IPS DF 6.9 (cell line): ENCODE results near the gene KIR2DL3.
"Not testable (repeated sequence)": the region's sequence is repeated elsewhere in the genome, so short reads cannot be mapped to it uniquely, and the experiment has no call there.

Source experiments
- DNase-seq: peaks from one replicate; pipeline ENCODE4 v3.0.0-alpha.2; 2013; ENCODE audit warnings: low read depth, low spot score
- H3K27ac ChIP-seq: one replicate; pipeline ENCODE4 v1.5.1; 2013; ENCODE audit warnings: low read length, control low read depth
- H3K27me3 ChIP-seq: 2 replicates; pipeline ENCODE4 v1.6.1; 2013; ENCODE audit warnings: mild to moderate bottlenecking, low read length; ENCODE audit not compliant: control insufficient read depth, insufficient read depth
- H3K36me3 ChIP-seq: 2 replicates; pipeline ENCODE4 v1.6.1; 2013; ENCODE audit warnings: low read length; ENCODE audit not compliant: control insufficient read depth, insufficient read depth
- H3K4me1 ChIP-seq: 2 replicates; pipeline ENCODE4 v1.6.1; 2013; ENCODE audit warnings: low read length; ENCODE audit not compliant: control insufficient read depth, insufficient read depth
- H3K4me3 ChIP-seq: 2 replicates; pipeline ENCODE4 v1.5.1; 2013; ENCODE audit warnings: mild to moderate bottlenecking, low read length
- H3K9me3 ChIP-seq: 2 replicates; pipeline ENCODE4 v1.6.1; 2013; ENCODE audit warnings: low read length, inconsistent platforms; ENCODE audit not compliant: control insufficient read depth, insufficient read depth
- WGBS: extraction: QIAGEN DNeasy Blood & Tissue Kit; methylation state at CpG from one replicate; pipeline ENCODE4 v1.1.7; 2013; ENCODE audit warnings: mixed read lengths, missing lambda C conversion rate; ENCODE audit not compliant: insufficient read length, insufficient coverage; 5-methylcytosine and 5-hydroxymethylcytosine counted together

The KIR2DL3 gene

DNA sequence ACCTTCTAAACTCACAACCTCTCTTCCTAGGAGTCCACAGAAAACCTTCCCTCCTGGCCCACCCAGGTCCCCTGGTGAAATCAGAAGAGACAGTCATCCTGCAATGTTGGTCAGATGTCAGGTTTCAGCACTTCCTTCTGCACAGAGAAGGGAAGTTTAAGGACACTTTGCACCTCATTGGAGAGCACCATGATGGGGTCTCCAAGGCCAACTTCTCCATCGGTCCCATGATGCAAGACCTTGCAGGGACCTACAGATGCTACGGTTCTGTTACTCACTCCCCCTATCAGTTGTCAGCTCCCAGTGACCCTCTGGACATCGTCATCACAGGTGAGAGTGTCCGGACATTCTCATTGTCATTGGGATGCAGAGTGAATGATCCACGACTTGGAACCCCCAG is 3.6 kb downstream of the KIR2DL3 start:
- H3K27me3 ChIP-seq, DNase-seq, H3K36me3 ChIP-seq, H3K4me3 ChIP-seq, H3K4me1 ChIP-seq, H3K27ac ChIP-seq: not testable (repeated sequence)
- H3K9me3 ChIP-seq: peaks cover 19% of the 10 kb centered on the region
- no CpG with 5 or more reads among the region's 5 CpGs for WGBS

DNA sequence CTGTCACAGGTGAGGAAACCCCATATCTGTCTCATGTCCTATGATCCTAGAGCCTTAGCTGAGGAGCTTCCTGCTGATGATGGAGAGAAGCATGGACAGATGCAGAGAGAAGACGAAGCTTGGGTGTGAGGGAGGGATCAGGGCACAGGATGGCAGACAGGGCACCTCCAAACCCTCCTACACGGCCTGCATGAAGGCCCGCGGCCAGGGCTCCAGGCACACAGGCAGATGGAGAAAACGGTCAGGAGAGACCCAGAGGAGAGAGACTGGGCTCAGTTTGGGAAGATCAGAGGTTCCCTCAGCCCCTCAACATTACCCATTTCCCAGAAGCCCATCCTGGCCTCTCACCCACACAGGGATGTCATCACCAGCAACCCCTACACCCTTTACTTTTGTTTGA is 5.8 kb downstream of the KIR2DL3 start:
- WGBS: no CpG with 5 or more reads among the region's 5 CpGs

DNA sequence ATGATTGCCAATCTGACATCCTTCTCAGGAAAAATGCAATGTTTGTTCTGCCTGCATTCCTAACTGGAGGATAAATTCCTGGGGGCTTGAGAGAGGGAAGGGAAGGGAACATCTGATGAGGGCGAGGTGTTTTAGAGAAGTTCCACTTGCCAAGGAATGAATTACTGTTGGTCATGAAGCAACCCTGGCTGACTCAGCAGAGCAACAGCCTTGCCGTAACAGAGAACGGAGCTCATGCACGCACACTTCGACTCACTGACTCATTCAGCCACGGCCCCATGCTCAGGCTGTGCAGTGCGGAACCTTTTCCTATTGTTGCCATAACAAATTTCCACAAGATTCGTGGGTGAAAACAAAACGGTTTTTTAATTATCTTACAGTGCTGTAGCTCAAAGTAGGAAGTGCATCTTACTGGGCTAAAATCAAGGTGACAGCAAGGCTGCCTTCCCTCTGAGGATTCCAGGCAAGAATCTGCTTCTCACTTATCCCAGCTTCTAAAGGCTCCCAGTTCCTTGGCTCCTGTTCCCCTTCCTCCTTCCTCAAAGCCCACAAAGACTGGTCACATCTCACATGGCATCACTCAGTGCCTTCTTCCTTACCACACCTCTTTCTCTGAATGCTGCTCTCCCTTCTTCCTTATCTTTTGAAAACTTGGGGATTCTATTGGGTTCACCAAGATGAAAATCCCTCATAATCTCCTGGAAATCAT is 9.5 kb downstream of the KIR2DL3 start:
- not testable (repeated sequence) for H3K9me3 ChIP-seq, H3K27ac ChIP-seq, H3K4me3 ChIP-seq, H3K27me3 ChIP-seq, DNase-seq, H3K4me1 ChIP-seq, H3K36me3 ChIP-seq
- no CpG with 5 or more reads among the region's 9 CpGs for WGBS

More for the DNA sequence above, 5.8 kb downstream of the KIR2DL3 start:
- not testable (repeated sequence) for DNase-seq, H3K36me3 ChIP-seq, H3K4me1 ChIP-seq, H3K4me3 ChIP-seq, H3K27me3 ChIP-seq, H3K27ac ChIP-seq
- H3K9me3 ChIP-seq: peaks cover 13% of the 10 kb centered on the region

DNA sequence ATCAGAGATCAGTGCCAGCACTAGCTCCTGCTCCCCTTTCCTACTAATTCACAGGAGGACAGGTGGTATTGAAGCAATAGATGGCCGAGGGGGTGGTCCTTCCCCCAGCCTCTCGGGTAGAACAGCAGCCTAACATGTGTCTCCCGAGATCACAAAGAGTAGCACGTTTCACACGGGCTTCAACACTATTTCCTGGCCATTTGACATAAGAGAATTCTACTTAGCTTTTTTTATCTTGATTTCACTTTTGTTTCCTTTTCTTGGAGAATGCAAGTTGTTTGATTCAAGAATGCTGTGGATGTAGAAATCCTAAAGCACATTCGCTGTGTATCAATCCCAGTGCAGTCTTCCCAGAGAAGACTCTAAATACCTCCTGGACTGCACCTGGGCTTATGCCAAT is 12.0 kb downstream of the KIR2DL3 start:
- not testable (repeated sequence) for DNase-seq
- WGBS: no CpG with 5 or more reads among the region's 6 CpGs

DNA sequence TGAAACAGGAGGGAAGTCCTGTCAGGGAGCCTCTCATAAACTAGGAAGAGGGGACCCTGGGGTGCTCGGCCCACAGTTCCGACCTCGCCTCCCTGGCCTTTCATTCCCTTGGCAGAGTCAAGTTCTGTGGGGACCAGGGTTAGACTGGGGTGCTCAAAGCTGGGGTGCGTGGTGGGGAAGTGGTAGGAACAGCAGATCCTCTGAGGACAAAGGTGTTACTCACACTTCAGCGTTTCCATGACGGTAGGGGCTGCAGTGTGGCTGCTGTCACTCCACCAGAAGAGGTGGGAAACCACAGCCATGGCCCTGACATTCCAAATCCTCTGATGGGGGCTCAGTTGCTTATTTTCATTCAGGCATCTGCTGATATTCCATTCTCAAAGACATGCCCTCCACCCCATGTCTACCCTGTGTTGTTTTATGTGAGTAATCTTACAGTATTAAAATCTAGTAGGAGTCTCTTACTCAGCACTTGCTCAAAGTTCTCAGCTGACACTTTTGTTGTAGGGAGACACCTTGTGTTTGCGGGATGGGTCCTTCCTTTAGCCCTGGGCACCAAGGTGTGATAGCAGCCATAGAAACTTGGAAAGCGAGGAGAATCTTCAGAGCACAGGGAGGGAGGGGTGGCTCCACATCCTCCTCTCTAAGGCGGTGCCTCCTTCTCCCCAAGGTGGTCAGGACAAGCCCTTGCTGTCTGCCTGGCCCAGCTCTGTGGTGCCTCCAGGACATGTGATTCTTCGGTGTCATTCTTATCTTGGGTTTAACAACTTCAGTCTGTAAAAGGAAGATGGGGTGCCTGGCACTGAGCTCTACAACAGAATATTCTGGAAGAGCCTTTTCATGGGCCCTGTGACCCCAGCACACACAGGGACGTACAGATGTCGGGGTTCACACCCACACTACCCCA is 18.1 kb downstream of the KIR2DL3 start:
- H3K36me3 ChIP-seq, H3K4me3 ChIP-seq, H3K4me1 ChIP-seq, H3K27me3 ChIP-seq, DNase-seq, H3K9me3 ChIP-seq, H3K27ac ChIP-seq: not testable (repeated sequence)
- no CpG with 5 or more reads among the region's 12 CpGs for WGBS

More for the DNA sequence above, 12.0 kb downstream of the KIR2DL3 start:
- H3K4me3 ChIP-seq, H3K27ac ChIP-seq, H3K27me3 ChIP-seq, H3K9me3 ChIP-seq, H3K4me1 ChIP-seq, H3K36me3 ChIP-seq: not testable (repeated sequence)

DNA sequence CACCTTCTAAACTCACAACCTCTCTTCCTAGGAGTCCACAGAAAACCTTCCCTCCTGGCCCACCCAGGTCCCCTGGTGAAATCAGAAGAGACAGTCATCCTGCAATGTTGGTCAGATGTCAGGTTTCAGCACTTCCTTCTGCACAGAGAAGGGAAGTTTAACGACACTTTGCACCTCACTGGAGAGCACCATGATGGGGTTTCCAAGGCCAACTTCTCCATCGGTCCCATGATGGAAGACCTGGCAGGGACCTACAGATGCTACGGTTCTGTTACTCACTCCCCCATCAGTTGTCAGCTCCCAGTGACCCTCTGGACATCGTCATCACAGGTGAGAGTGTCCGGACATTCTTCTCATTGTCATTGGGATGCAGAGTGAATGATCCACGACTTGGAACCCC is 20.3 kb downstream of the KIR2DL3 start:
- H3K27me3 ChIP-seq, DNase-seq, H3K27ac ChIP-seq, H3K4me1 ChIP-seq, H3K36me3 ChIP-seq, H3K4me3 ChIP-seq, H3K9me3 ChIP-seq: not testable (repeated sequence)
- no CpG with 5 or more reads among the region's 6 CpGs for WGBS

DNA sequence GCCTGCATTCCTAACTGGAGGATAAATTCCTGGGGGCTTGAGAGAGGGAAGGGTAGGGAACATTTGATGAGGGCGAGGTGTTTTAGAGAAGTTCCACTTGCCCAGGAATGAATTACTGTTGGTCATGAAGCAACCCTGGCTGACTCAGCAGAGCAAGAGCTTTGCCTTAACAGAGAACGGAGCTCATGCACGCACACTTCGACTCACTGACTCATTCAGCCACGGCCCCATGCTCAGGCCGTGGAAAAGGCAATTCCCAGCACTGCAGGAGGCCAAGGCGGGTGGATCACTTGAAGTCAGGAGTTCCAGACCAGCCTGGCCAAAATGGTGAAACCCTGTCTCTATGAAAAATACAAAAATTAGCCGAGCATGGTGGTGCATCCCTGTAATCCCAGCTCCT is 25.9 kb downstream of the KIR2DL3 start:
- not testable (repeated sequence) for DNase-seq, H3K36me3 ChIP-seq, H3K27ac ChIP-seq, H3K4me3 ChIP-seq, H3K27me3 ChIP-seq, H3K4me1 ChIP-seq, H3K9me3 ChIP-seq
- no CpG with 5 or more reads among the region's 8 CpGs for WGBS

DNA sequence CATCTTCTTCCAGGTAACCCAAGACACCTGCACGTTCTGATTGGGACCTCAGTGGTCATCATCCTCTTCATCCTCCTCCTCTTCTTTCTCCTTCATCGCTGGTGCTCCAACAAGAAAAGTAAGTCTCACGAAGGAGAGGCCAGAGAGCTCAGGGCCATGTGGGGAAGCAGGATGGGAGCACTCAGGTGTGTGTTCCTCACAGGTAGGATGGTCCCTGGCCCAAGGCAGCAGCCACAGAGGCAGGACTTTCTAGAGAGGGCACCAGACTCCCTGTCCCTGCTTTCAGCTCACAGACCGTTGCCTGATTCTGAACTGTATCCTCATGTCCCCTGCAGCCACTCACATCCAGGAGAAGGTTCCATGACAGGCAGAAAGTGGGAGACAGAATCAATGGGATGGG is 28.2 kb downstream of the KIR2DL3 start:
- WGBS: no CpG with 5 or more reads among the region's 4 CpGs
- H3K9me3 ChIP-seq, H3K4me1 ChIP-seq, H3K27ac ChIP-seq, H3K4me3 ChIP-seq, DNase-seq, H3K27me3 ChIP-seq, H3K36me3 ChIP-seq: not testable (repeated sequence)

DNA sequence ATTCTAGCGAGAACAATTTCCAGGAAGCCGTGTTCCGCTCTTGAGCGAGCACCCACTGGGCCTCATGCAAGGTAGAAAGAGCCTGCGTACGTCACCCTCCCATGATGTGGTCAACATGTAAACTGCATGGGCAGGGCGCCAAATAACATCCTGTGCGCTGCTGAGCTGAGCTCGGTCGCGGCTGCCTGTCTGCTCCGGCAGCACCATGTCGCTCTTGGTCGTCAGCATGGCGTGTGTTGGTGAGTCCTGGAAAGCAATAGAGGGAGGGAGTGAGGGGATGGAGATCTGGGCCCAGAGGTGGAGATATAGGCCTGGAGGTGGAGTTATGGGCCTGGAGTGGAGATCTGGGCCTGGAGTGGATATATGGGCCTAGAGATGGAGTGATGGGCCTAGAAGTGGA is 31.3 kb downstream of the KIR2DL3 start, which contains the start of gene KIR2DL1:
TSS of gene KIR2DL1 (plus strand) at position 148 of the 400 bp plus-strand sequence. CDS start at position 206, 58 bp downstream.
- H3K9me3 ChIP-seq, H3K27me3 ChIP-seq, H3K27ac ChIP-seq, H3K4me1 ChIP-seq, H3K36me3 ChIP-seq, H3K4me3 ChIP-seq, DNase-seq: not testable (repeated sequence)
- WGBS: no CpG with 5 or more reads among the region's 15 CpGs

DNA sequence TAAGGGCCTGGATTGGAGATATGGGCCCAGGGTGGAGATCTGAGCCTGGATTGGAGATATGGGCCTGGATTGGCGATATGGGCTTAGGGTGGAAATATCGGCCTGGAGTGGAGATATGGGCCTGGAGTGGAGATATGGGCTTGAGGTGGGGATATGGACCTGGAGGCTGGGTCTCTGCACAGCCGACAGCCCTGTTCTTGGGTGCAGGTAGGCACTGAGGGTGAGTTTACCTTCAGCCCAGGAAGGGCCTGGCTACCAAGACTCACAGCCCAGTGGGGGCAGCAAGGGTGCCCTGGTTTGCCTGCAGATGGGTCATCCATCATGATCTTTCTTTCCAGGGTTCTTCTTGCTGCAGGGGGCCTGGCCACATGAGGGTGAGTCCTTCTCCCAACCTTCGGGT is 32.2 kb downstream of the KIR2DL3 start:
- not testable (repeated sequence) for DNase-seq, H3K4me1 ChIP-seq, H3K36me3 ChIP-seq, H3K27me3 ChIP-seq, H3K9me3 ChIP-seq, H3K27ac ChIP-seq, H3K4me3 ChIP-seq
- no CpG with 5 or more reads among the region's 4 CpGs for WGBS
